HuH-7 (cell line): ENCODE data around the gene DNM3.

ENCODE experiments used
- DNase-seq: peaks from one replicate; pipeline ENCODE4 v3.0.0; 2011; ENCODE audit warnings: low spot score

DNM3 gene

DNA sequence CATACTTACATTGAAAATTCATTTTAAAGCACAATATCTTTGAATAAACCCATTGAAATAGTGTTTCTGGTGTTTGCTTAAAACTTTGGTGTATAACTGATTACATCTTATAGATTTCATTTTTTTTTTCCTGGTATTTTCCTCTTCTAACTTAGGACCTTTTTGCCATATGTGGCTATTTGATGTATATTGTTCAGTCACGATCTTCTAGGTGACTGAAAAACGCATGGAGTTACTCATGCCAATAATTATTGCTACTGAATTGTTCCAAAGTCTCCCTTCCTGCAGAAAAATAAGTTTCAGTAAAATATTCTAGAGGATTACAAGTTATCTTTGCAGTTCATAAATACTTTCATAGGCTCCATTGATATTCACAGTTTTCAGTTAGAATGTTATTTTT is 556.3 kb downstream of the DNM3 start:
- no peak for DNase-seq

DNA sequence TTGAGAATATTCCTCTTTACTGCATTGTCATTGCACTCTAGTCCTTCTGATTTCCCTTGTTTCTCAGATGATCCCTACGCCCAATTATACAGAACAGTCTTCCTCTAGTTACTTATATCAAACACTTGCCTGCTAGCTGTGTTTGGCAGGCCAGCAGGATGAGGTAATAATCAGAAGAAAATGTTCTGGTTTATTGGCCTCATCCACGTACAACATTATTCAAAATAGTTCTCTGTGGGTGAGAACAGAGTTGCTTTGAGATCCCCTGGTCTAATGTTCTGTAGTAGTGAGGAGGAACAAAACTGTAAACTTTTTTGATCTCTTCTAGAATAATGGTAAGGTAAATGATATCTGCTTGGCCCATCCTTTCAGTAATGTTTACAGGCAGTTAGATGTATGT is 556.9 kb downstream of the DNM3 start:
- no peak for DNase-seq

DNA sequence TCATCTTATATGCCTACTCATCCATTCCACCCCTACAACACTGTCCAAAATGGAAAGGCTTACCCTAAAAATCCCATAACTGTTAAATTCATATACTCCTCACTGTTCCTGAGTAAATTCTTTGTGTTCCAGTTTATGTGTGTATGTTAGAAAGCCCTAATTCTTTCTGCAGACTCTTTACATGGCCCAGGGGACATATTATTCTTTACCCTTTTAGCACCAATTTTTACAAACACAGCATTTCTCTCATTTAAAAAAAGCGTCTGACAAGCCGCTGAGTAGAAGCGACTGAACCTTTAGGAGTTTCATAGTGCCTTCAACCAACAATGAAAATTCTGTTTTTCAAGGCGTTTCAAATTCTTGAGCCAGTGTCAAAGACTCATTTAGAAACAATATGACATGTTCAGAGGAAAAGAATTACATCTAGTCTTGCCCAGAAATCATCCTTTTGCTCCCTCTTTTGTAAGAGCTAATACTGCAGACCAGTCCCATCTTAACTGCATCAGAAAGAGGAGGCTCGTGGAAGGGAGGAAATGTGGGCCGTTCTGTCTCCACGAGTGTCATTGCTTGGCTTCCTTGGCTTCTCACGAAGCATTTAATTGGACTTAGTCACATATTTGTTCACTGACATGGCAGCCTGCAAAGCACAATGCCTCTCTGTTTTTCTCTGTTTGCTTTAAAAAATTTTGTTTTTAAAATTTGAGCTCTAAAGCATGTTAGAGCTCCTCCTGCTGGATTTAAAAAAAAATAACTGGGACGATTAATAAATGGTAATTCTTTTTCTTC is 557.9 kb downstream of the DNM3 start:
- DNase-seq, result peak; percentile 30

DNA sequence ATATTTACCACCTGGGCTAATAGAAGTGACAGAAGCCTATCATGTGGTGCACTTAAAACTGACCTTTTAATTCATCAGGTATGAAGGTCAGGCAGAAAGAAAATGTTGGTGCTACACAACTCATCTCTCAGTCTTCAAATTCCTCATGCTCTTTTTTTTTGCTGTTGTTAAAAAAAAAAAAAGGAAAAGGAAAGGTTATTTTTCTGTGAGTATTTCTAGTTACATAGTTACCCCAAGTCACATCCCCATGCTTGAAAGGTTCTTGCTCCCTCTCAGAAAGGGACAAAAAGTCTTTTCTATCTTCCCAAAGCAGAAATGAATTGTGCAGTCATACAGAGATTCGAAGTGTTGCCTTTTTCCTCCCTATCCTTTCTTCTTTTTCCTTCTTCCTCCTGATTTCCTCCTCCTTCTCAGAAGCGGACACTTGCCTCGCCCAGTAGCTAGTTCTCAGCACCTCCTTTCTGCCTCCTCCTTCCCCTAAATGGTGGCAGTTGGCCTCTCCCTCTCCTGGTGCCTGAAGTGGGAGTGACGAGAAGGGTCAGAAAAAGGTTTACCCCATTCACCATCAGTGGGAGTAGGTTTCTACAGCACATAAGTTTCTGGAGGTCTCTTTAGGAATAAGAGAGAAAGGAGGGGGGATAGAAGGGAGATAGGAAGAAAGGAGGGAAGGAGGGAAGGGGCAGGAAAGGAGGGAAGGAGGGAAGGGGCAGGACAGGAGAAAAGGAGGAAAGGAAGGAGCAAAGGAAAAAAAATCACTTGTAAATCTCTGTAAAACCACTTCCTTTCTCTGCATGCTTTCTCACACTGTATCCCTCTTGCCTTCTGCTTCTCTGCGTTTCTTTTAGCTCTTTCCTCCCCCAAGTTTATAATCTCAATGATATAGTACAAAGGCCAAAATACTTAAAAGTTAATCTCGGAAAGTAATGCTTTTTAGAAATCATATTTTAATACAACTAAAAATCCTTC is 558.7 kb downstream of the DNM3 start:
- DNase-seq, result no peak

DNA sequence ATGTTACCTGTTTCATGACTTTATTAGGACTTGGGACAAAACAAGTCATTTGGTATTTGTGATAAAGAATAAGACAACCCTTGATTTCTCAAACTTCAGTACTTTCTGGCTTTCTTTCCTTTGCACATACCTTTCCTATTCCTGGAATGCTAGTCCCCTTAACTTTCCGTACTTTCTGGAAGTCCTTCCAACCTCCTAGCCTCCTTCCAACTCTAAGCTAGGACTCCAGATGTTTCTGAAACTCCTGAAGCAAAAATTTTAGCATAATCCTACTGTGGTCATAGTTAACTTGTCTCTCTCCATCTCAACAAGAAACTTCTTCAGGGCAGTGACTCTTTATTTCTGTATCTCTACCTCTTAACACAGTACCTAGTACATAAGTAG is 559.4 kb downstream of the DNM3 start:
- DNase-seq, result no peak

DNA sequence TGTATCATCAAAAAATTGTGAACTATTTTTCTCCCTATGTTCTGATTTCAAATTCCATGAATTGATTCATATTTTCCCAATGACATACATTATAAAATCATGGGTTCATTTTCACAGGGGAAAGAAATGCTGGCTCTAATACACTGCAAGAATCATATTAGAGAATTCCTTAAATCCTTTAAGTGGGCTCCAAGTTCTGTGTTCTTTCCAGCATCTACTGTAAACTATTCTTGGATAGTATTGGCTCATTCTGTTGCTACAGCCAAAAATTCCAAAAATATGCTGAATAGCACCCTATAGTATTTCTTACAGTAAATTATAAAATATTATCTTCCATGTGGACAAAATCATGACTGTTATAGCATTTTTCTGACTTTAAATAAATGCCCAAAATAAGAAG is 560.2 kb downstream of the DNM3 start:
- DNase-seq, result no peak

DNA sequence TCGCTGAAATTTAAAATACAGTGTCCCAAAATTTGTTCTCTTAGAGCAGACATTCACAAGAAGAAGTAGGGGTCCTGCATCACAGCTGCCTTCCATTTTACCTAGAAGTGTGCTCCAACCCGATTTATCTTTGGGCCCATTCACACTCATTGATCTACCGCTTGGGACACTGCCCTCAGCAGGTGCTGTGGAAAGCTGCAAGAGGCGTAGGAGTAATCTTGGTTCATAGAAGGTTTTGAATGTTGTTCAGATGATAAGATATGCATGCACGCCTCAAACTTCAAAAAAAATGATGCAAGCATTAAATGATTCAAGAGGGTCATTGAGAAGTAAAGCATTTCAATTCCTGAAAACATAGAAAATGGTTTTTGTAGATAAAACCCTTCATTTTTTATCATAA is 560.6 kb downstream of the DNM3 start:
- DNase-seq, result no peak

DNA sequence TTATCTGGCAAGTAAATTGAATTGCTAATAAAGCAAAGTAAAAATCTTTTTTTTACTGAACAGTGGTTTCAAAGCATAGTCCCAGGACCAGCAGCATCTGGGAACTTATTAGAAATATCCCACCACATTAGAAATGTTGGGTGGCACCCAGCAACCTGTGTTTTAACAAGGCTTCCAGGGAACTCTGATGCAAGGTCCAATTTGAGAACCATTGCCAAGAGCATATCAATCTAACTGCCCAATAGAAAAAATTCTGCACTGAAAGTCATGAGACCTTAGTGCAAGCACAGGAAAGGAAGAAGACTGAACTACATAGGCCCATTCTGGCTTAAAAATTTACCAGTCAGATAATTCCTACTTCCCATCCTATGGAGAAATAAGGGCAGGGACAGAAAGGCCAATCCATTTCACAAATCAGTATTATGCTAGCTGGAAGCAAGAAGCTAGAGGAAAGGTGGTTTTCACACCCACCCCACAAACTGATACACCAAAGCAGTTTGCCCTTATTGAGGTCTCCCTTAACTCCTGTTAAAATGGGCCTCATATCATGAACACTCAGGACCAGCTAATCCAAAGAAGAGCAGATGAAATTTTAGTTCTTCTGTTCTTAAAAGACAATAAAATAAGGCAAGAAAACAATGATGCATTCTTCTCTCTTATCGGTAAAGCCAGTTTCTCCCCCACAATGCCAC is 561.7 kb downstream of the DNM3 start:
- no peak for DNase-seq

DNA sequence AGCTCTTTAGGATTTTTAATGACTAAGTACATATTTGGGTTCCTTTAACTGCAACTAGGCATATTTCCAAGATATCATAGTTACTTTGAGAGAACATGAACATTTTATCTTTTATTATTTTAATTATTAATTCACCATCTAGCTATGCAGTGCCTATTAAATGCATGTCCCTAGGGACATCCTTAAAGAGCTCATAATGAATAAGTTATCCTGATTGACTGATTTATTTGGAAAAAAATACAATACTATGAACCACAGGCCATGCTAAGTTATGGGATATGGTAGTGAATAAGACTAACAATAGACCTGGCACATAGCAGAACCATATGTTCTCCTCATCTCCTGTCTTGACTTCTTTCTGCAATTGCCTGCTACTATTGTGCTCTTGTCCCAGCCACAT is 562.8 kb downstream of the DNM3 start:
- no peak for DNase-seq

DNA sequence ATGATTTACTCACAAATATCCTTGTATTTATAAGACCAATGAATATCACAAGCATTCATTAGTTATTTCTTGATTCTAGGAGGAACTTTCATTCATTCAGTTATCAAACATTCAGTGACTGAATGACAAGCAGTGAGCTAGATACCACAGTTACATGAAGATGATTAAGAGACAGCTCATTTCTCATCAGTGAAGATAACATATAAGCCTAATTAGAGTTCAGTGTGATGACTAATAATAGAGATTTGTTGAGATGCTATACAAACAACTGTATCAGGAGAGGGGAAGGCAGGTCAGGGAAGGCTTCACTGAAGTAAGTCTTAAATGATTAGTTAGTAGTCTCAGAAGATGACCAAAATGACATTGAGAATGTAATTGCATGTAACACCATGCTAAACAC is 564.6 kb downstream of the DNM3 start:
- DNase-seq, result no peak

DNA sequence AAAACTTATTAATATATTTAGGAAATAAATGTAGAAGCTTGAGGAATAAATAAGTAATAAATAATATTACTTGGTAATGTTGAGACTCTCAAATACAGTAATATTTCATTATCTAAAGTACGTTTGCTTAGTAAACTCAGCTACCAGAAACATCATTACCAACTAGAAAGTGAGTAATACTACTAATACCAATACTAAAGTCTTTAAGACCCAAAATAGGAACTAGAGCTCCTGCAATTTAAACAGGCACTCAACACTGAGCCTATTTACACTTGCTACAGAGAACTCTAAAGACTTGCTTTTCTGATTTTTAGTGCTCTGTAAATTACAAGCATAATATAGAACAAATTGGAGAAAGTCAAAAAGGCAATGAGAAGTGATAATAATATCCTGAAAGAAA is 565.7 kb downstream of the DNM3 start:
- DNase-seq, result no peak

DNA sequence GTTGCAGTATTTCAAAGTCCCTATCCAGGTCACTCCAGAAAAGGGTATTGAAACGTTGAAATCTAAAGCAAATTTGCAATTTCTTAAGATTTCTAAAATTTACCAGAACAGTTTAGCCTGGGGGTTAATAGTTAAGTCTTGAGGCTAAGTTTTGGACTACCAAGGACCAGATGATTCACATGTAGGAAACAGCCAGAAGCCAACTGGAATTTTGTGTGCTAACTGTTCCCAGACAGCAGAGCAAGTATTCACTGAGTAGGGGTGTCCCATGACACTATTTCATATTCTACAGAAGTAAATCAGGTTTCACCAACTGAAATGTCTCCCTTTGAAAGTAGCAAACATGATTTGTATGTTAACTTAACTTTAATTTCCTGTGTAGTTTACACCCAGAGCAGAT is 567.7 kb downstream of the DNM3 start:
- no peak for DNase-seq

DNA sequence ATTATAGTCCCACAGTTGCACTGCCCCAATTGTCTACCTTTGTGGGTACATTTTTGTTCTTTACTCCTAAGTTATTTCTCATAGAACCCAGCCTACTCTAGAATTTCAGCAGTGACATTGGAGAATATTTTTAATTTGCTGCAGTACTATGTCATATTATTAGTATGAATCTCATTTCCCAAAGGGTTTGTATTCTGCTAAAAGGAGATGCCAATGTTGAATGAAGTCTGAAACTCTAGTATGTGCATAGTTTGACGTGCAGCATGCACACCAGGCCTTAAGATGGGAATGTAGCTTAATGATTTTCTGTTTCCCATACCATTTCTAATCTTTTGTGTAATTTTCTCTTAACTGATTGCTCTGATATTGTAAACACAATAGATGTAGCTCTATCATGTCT is 568.7 kb downstream of the DNM3 start:
- no peak for DNase-seq

DNA sequence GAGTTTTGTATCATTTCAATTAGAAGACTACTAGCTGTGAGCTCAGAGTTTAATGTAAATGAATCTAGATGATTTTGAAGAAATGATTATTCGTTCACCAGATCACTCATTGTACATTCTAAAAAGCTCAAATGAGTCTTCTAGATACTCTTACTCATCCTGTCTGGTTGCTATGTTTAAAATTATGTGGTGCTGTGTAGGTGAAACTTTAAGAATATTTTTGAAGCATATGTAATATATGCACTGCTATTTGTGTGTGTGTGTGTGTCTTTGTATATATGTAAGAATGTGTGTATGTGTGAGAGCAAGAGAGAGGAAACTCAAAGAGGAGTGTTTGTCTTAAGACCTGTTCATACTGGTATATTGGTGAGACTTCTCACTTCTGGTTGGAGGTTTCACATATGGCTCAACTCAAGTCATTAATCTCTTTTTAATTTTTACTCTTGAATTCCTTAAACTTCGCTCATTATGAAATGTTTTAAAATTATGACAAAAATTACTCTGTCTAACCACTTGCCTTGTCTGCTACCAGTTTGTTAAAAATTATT is 570.6 kb downstream of the DNM3 start:
- no peak for DNase-seq

DNA sequence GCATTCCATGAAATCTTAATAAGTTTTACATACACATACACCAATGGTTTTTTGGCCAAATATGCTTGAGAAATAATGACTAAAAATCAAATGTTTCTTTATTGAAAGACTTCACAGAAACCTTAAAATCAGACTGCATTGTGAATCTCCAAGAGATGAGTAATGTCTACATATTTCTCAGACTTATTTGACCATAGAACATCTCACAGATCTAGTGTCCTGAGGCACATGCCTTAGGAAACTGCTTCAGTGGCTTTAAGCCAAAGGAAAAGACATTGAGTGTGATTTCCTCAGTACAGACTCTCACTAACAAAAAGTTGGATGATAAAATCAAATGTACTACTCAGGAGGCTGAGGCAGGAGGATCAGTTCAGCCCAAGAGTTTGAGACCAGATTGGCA is 573.0 kb downstream of the DNM3 start:
- no peak for DNase-seq

DNA sequence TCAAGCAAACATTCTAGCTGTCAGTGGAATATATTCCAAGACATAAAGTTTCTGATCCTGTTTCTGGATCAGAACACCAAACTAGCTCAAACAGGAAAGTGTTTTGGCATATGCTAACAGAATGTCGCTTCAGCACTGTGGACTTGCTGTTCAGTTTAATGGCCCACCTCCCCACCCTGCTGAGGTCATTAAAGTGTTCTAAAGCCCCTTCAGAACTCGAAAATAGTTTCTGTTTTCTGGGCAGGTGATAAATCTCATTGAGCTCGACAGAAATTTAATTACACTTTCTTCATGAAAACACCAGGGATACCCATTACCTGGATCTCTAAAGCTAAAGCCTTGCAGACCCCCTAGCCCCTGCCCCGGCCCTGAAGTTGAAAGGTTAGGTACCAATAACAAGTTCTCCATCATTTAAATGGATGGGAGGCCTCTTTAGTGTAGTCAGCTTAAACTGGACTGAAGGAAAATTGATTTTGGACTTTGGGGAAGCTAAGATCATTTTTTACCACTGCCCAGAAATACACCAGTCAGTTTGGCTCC is 575.3 kb downstream of the DNM3 start:
- DNase-seq, result no peak

DNA sequence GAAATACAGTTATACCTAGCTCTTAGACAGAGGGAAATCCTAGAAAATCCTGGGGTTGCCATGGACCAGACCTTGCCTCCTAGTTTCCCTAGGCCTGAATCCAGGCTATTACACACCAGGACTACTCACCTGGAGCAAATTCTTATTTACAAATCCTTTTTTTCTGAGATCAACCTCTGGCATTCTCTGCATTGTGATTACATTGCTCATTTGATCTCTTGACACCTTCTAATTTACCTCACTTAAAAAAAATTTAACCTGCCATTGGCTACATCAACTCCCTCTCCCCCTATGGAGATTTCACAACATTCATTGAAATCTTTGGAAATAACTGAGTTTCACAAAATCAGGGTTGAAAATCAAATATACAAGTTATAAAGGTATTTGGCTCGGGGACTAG is 576.3 kb downstream of the DNM3 start:
- no peak for DNase-seq

DNA sequence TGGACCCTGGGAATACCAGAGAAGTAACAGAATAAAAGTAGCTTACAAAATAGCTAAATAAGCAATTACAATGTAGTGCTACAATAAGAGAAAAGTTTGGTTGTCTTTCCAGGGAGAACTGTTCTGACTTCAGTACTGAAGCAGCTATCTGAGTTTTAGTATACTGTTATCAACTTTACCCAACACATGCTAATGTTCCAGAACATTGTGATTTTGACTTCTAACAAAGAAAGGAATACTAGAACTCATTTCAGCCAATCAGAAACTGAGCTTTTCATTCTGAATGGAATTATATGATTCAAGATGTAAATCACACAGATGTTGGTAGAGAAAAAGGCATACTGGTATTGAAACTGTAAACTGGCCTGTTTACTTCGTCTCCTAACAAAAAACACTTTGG is 579.1 kb downstream of the DNM3 start, which contains the start of gene C1orf105:
TSS of gene C1orf105 (plus strand) at position 301 of the 400 bp plus-strand sequence. CDS start 201 bp downstream, outside the sequence.
- DNase-seq, result no peak

DNA sequence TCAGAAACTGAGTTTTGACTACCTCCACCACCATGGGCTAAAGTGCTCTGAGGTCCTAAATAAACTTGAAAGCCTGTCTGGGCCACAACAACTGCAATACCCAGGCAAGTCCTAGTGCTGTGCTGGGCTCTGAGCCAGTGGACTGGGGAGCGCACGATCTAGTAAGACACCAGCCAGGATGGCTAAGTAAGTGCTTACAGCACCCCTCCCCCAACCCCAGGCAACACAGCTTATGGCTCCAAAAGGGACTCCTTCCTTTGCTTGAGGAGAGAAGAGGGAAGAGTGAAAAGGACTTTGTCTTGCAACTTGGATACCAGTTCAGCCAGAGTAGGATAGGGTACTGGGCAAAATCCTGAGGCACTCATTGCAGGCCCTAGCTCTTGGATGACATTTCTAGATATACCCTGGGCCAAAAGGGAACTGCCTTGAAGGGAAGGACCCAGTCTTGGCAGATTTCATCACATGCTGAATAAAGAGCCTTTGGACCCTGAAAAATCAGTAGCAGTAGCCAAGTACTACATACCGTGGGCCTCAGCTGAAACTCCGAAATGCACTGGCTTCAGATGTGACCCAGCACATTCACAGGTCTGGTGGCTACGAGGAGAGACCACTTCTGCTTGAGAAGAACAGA is 580.8 kb downstream of the DNM3 start:
- DNase-seq, result no peak

DNA sequence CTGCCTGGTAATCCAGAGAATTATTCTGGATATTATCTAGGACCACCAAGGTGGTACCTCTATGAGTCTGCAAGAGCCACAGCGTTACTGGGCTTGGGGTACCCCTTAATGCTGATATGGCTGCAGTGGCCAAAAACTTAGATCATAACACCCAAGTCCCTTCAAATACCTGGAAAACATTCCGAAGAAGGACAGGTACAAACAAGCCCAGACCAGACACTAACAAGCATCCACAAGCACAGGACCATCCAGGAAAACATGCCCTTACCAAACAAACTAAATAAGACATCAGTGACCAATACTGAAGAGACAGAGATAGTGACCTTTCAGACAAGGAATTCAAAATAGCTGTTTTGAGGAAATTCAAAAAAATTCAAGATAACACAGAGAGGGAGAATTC is 582.0 kb downstream of the DNM3 start:
- no peak for DNase-seq

DNA sequence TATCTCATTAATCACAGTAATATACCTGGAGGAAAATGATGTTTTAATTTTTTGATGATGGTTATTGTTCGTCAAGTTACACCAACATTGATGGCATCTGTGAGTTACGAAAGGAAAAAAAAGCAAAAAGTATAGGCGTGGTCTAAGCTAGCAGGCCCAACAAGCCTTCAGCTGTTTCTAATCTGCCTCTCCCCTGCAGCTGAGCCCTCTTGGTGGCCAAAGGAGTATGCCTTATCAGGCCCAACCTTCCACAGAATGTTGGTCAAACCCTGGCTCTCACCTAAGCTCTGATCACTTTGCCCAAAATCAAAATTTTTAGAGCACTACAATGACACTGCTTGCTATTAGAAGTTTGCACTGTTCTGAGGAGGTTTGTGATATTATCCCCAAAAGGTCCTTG is 584.0 kb downstream of the DNM3 start:
- DNase-seq, result no peak

DNA sequence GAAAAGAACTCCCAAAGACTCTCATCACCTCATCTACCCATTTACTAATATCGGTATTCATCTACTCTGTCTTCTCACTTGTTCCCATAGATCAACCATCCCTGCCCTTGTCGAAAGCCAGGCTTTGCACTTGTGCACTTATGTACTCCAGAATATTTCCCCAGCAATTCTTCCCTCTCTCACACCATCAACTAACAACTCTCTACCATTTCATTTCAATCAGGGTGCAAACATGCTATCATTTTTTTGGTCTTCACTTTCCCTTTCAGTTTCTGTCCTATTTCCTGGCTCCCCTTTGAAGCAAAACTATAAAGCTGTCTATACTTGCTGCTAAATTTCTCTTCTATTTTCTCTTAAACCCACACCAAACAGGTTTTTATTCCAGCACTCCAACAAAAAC is 585.9 kb downstream of the DNM3 start:
- DNase-seq, result no peak
